ENCODE data around the gene PITPNC1.

The PITPNC1 gene

GRCh38 chr17:67666710-67667109 lies 289.6 kb downstream of the PITPNC1 start:
- no peak overlapping the region for H3K4me3 ChIP-seq (replicated peaks; ENCODE audit: low read depth, low read length)
- no peak for DNase-seq (ENCODE audit: extremely low read depth, low read depth)
- TF ChIP-seq CTCF (IDR thresholded peaks at IDR 0.05; ENCODE audit: low read depth, low read length, missing control alignments): no peak

GRCh38 chr17:67671493-67671892 lies 294.4 kb downstream of the PITPNC1 start:
- H3K4me3 ChIP-seq (replicated peaks; ENCODE audit: low read depth, low read length): no peak overlapping the region
- no peak for DNase-seq (ENCODE audit: extremely low read depth, low read depth)
- TF ChIP-seq CTCF (IDR thresholded peaks at IDR 0.05; ENCODE audit: low read depth, low read length, missing control alignments): no peak

DNA sequence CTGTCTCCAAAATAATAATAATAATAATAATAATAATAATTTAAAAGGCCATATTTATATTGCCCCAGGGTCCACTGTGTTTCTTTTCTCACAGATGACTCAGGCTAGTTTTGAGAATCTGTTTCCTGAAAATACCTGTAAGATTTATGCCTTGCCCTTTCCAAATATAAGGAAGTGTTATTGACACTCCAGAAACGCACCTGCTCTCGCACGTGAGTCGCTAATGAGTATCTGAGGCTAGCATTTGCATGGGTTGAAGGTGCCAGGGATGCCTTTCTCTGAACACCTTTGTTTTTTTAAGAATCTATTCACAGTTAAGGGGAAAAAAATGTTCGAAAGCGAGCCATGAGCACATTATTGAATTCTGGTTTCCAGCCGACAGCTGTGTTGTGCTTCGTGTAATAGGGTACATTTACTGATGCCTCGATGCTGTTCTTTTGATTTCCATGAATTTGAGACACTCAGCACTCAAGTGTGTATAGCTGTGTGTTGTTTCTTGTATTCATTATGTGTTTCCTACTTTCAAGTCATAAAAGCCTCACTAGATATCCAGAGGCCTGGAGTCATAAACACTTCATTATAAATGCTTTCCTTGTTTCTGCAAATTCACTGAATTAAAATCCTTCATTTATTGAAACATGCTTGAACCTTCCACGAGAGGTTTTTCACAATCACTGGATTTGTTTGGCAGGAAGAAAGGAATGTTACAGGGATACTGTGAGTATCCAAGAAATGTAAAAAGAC lies 295.7 kb downstream of the PITPNC1 start:
- no peak overlapping the region for H3K4me3 ChIP-seq (replicated peaks; ENCODE audit: low read depth, low read length)
- no peak for DNase-seq (ENCODE audit: extremely low read depth, low read depth)
- TF ChIP-seq CTCF (IDR thresholded peaks at IDR 0.05; ENCODE audit: low read depth, low read length, missing control alignments): no peak

- no peak overlapping the region for H3K4me3 ChIP-seq (replicated peaks; ENCODE audit: low read depth, low read length)
- no peak for DNase-seq (ENCODE audit: extremely low read depth, low read depth)
- no peak for TF ChIP-seq CTCF (IDR thresholded peaks at IDR 0.05; ENCODE audit: low read depth, low read length, missing control alignments)
These were observed 298.4 kb downstream of the PITPNC1 start for GRCh38 chr17:67675481-67675880.

DNA sequence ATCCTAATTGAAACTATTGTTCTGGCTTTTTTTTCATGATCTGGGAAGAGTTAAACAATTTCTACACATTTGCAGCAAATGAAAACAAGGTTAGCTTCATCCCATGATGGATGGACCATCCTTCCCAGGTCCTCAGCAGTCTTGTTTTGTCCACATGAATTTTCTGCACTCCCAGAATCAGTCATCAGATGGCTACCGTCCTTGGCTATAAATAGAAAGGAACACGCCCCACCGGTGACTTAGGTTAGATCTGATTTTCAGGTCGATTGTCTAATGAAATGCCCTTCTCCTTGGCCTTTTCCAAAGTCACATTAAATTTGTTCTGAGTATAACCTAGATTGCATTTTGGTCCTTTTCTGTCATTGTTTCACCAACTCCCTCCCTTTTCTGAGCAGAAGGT lies 299.2 kb downstream of the PITPNC1 start:
- no peak for TF ChIP-seq CTCF (IDR thresholded peaks at IDR 0.05; ENCODE audit: low read depth, low read length, missing control alignments)
- no peak overlapping the region for H3K4me3 ChIP-seq (replicated peaks; ENCODE audit: low read depth, low read length)
- DNase-seq (ENCODE audit: extremely low read depth, low read depth): no peak

DNA sequence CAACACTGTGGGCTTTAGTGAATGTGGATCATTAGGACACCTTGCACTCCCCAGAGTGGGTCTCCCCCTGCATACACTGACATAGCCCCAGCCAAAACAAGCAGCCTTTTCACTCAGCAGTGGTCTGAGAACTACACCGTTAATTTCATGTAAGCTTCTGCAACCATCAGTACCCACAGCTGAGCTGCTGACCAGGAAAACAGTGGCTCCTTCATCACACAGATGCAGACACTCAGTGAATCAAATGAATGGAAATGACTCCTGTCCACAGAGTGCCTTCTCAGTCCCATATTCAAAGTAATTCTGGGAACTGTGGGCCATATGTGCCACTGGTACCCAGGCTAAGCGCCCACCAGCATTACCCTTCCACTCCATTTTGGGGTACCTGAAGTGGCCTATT lies 301.3 kb downstream of the PITPNC1 start:
- no peak overlapping the region for H3K4me3 ChIP-seq (replicated peaks; ENCODE audit: low read depth, low read length)
- no peak for DNase-seq (ENCODE audit: extremely low read depth, low read depth)
- no peak for TF ChIP-seq CTCF (IDR thresholded peaks at IDR 0.05; ENCODE audit: low read depth, low read length, missing control alignments)

GRCh38 chr17:67679225-67679624 lies 302.1 kb downstream of the PITPNC1 start:
- no peak for DNase-seq (ENCODE audit: extremely low read depth, low read depth)
- TF ChIP-seq CTCF (IDR thresholded peaks at IDR 0.05; ENCODE audit: low read depth, low read length, missing control alignments): no peak
- no peak overlapping the region for H3K4me3 ChIP-seq (replicated peaks; ENCODE audit: low read depth, low read length)
